Measurements from ENCODE around the gene SUN5. TPM values are rescaled to one million over a fixed set of nuclear protein-coding genes. Genes with fewer than 3 reads are reported as not detected.
A peak's percentile ranks its signal among the peaks of the same experiment; 100 is the strongest.
"Not testable (repeated sequence)": the region's sequence is repeated elsewhere in the genome, so short reads cannot be mapped to it uniquely, and the experiment has no call there.

SUN5 gene
- total RNA-seq, 1 experiment from 2014 or later: not detected

GRCh38 chr20:32974204-32975064 is 29.8 kb downstream of the SUN5 start:
- not testable (repeated sequence) for H3K4me2 ChIP-seq (ENCODE audit: insufficient read depth, insufficient read length, low read length); H3K79me2 ChIP-seq (ENCODE audit: insufficient read depth, low read length); H3K23ac ChIP-seq (ENCODE audit: insufficient read length, low read depth, low read length); H3K9me3 ChIP-seq (ENCODE audit: control insufficient read depth, low read depth, low read length); H4K5ac ChIP-seq (ENCODE audit: insufficient read length, low read depth, low read length); H3K56ac ChIP-seq (ENCODE audit: insufficient read length, low read depth, low read length); H4K91ac ChIP-seq (ENCODE audit: insufficient read length, low read depth, low read length); H3K23me2 ChIP-seq (ENCODE audit: insufficient read length, low read depth, low read length, poor library complexity, severe bottlenecking); H3K27me3 Mint-ChIP-seq (ENCODE audit: low read depth); H2BK120ac ChIP-seq (ENCODE audit: low read depth, low read length, poor library complexity, severe bottlenecking); H3K36me3 Mint-ChIP-seq (ENCODE audit: insufficient read depth in 1 of 3, low read depth in 3 of 3); H3T11ph ChIP-seq (ENCODE audit: low read length); H3K27me3 ChIP-seq (ENCODE audit: insufficient read depth, low read length); H2AFZ ChIP-seq (ENCODE audit: low read length); H2AK5ac ChIP-seq (ENCODE audit: insufficient read length, low read length); H3K4me1 ChIP-seq (ENCODE audit: insufficient read depth, low read length); H2BK5ac ChIP-seq (ENCODE audit: insufficient read length, low read length); H3K9ac ChIP-seq (ENCODE audit: extremely low read depth, insufficient read length, low read length); H2BK12ac ChIP-seq (ENCODE audit: insufficient read length, low read depth, low read length); H3K79me1 ChIP-seq (ENCODE audit: insufficient read depth, low read depth, low read length, poor library complexity, severe bottlenecking); H2BK20ac ChIP-seq (ENCODE audit: low read depth, low read length, poor library complexity, severe bottlenecking); H2BK15ac ChIP-seq (ENCODE audit: low read depth, low read length); H4K20me1 ChIP-seq (ENCODE audit: control insufficient read depth, insufficient read depth, insufficient read length); H3K4ac ChIP-seq (ENCODE audit: low read depth, low read length); H4K8ac ChIP-seq (replicated peaks; ENCODE audit: insufficient read length, low read depth, low read length)
- Mint-ChIP-seq H3K9me3 (peaks cover 8 to 11% of the 10 kb centered on the region in 2 experiments), H3K4me3 (peak overlapping the region in 1 of 2 experiments; percentile 8; a peak in 2 of 5 replicates), H3K27ac (peak overlapping the region; percentile 3 to 69 (median 49); a peak in 6 of 7 replicates), H3K4me1 (peaks cover 14 to 23% of the 10 kb centered on the region in 2 experiments)
- DNase-seq: peak; percentile 72
- Histone ChIP-seq H3K18ac (ENCODE audit: insufficient read length, low read depth, low read length) (peak overlapping the region; percentile 59), H3K27ac (ENCODE audit: insufficient read length, low read depth, low read length) (peak overlapping the region; percentile 17), H3K14ac (ENCODE audit: insufficient read depth, low read length) (peak overlapping the region; percentile 79; the same call in 1 of the 2 replicates)
- no CpG with 5 or more reads among the region's 9 CpGs for WGBS (ENCODE audit: extremely low coverage, insufficient read length, low lambda C conversion rate)
